ENCODE measurements around the gene CHERP. TPM values are rescaled to one million over a fixed set of nuclear protein-coding genes. Genes with fewer than 3 reads are reported as not detected.
"Not testable (repeated sequence)": the region's sequence is repeated elsewhere in the genome, so short reads cannot be mapped to it uniquely, and the experiment has no call there.

Gene CHERP
- total RNA-seq, 1 donor from 2014 or later: 32.6 TPM

DNA sequence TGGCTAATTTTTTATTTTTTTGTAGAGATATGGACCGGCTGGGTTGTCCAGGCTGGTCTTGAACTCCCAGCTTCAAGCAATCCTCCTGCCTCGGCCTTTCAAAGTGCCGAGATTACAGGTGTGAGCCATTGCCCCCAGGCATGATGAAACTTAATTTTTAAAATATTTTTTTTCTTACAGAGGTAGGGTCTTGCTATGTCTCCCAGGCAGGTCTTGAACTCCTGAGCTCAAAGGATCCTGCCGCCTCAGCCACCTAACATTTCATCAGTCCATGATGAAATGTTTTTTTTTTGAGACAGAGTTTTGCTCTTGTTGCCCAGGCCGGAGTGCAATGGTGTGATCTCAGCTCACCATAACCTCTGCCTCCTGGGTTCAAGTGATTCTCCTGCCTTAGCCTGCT lies 33.7 kb downstream of the CHERP start:
- Mint-ChIP-seq H3K27ac (ENCODE audit: unreplicated experiment) (no peak overlapping the region), H3K27me3 (ENCODE audit: low read depth) (no peaks in the 10 kb centered on the region)

DNA sequence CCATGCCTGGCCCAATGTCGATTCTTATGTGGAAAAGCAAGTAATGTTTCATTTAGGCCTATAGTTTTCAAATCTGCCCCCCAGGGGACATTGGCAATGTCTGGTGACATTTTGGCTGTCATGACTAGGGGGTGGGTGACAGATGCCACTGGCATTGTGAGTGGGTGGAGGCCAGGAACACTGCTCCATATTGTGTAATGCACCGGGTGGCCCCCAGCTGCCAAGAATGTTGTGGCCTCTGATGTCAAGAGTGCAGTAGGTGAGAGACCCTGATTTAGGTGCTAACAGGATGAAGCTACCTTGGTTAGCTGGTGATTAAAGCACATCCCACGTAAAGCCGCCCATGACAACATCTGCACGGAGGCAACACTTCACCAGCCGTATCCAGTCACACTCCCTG lies 35.3 kb downstream of the CHERP start:
- Mint-ChIP-seq H3K27me3 (ENCODE audit: low read depth) (no peaks in the 10 kb centered on the region), H3K4me1 (ENCODE audit: low read depth) (peaks cover 7% of the 10 kb centered on the region), H3K27ac (ENCODE audit: unreplicated experiment) (no peak overlapping the region), H3K9me3 (ENCODE audit: low read depth) (no peaks in the 10 kb centered on the region), H3K4me3 (ENCODE audit: unreplicated experiment) (no peak overlapping the region), H3K36me3 (ENCODE audit: low read depth) (peaks cover 10% of the 10 kb centered on the region)
- DNase-seq (ENCODE audit: low spot score): no peak
- TF ChIP-seq, protein P1, sequence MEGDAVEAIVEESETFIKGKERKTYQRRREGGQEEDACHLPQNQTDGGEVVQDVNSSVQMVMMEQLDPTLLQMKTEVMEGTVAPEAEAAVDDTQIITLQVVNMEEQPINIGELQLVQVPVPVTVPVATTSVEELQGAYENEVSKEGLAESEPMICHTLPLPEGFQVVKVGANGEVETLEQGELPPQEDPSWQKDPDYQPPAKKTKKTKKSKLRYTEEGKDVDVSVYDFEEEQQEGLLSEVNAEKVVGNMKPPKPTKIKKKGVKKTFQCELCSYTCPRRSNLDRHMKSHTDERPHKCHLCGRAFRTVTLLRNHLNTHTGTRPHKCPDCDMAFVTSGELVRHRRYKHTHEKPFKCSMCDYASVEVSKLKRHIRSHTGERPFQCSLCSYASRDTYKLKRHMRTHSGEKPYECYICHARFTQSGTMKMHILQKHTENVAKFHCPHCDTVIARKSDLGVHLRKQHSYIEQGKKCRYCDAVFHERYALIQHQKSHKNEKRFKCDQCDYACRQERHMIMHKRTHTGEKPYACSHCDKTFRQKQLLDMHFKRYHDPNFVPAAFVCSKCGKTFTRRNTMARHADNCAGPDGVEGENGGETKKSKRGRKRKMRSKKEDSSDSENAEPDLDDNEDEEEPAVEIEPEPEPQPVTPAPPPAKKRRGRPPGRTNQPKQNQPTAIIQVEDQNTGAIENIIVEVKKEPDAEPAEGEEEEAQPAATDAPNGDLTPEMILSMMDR (IDR thresholded peaks at IDR 0.05): no peak

More for the DNA sequence above, 33.7 kb downstream of the CHERP start:
- no peak for DNase-seq (ENCODE audit: low spot score)
- H3K36me3 Mint-ChIP-seq (ENCODE audit: low read depth): peaks cover 8% of the 10 kb centered on the region
- H3K4me1 Mint-ChIP-seq (ENCODE audit: low read depth): peaks cover 7% of the 10 kb centered on the region
- H3K4me3 Mint-ChIP-seq (ENCODE audit: unreplicated experiment): no peak overlapping the region
- H3K9me3 Mint-ChIP-seq (ENCODE audit: low read depth): no peaks in the 10 kb centered on the region
- TF ChIP-seq, protein P1 (IDR thresholded peaks at IDR 0.05): no peak

DNA sequence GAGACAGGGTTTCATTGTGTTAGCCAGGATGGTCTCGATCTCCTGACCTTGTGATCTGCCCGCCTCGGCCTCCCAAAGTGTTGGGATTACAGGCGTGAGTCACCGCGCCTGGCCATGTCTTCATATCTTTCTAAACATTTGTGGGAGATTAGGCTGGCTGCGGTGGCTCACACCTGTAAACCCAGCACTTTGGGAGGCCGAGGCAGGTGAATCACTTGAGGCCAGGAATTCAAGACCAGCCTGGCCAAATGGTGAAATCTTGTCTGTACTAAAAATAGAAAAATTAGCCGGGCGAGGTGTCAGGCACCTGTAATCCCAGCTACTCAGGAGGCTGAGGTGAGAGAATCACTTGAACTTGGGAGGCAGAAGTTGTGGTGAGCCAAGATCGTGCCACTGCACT lies 36.1 kb downstream of the CHERP start:
- H3K27ac Mint-ChIP-seq (ENCODE audit: unreplicated experiment); H3K4me1 Mint-ChIP-seq (ENCODE audit: low read depth); H3K4me3 Mint-ChIP-seq (ENCODE audit: unreplicated experiment); H3K27me3 Mint-ChIP-seq (ENCODE audit: low read depth); H3K9me3 Mint-ChIP-seq (ENCODE audit: low read depth); DNase-seq (ENCODE audit: low spot score): not testable (repeated sequence)
- peaks cover 12% of the 10 kb centered on the region for H3K36me3 Mint-ChIP-seq (ENCODE audit: low read depth)

DNA sequence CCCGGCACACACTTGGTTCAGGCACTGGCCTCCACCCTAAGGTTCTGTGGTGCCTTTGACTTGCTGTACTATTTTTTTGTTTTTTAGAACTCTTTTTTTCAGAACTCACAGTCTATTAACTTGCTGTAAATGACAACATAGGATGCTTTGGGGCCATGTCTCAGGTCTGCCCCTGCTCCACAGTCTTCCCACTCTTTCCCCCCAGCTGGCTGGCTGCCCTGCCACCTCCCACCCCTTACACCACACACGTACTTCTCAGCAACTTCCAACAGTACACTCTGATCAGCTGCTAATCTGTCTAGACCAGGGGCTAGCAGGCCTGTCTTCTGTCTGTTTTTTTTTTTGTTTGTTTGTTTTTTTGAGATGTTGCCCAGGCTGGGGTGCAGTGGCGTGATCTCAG lies 38.0 kb downstream of the CHERP start:
- Mint-ChIP-seq H3K27ac (ENCODE audit: unreplicated experiment) (no peak overlapping the region), H3K4me3 (ENCODE audit: unreplicated experiment) (no peak overlapping the region)
- TF ChIP-seq, protein P1 (IDR thresholded peaks at IDR 0.05): no peak

GRCh38 chr19:16497837-16498236 lies 44.4 kb downstream of the CHERP start:
- Mint-ChIP-seq H3K4me1 (ENCODE audit: low read depth) (peaks cover 22% of the 10 kb centered on the region), H3K27ac (ENCODE audit: unreplicated experiment) (no peak overlapping the region)

More for the DNA sequence above, 38.0 kb downstream of the CHERP start:
- Mint-ChIP-seq H3K36me3 (ENCODE audit: low read depth) (peaks cover 12% of the 10 kb centered on the region), H3K9me3 (ENCODE audit: low read depth) (no peaks in the 10 kb centered on the region), H3K27me3 (ENCODE audit: low read depth) (no peaks in the 10 kb centered on the region), H3K4me1 (ENCODE audit: low read depth) (peaks cover 1% of the 10 kb centered on the region)
- DNase-seq (ENCODE audit: low spot score): no peak

GRCh38 chr19:16497042-16497441 lies 45.2 kb downstream of the CHERP start:
- Mint-ChIP-seq H3K27ac (ENCODE audit: unreplicated experiment) (peak overlapping the region; percentile 27), H3K27me3 (ENCODE audit: low read depth) (no peaks in the 10 kb centered on the region)
- DNase-seq (ENCODE audit: low spot score): no peak

More at GRCh38 chr19:16497837-16498236, 44.4 kb downstream of the CHERP start:
- no peak for DNase-seq (ENCODE audit: low spot score)
- Mint-ChIP-seq H3K9me3 (ENCODE audit: low read depth) (no peaks in the 10 kb centered on the region), H3K4me3 (ENCODE audit: unreplicated experiment) (no peak overlapping the region), H3K36me3 (ENCODE audit: low read depth) (peaks cover 4% of the 10 kb centered on the region), H3K27me3 (ENCODE audit: low read depth) (no peaks in the 10 kb centered on the region)
- TF ChIP-seq, protein P1 (IDR thresholded peaks at IDR 0.05): no peak

More at GRCh38 chr19:16497042-16497441, 45.2 kb downstream of the CHERP start:
- H3K4me3 Mint-ChIP-seq (ENCODE audit: unreplicated experiment): peak overlapping the region; percentile 96
- no peaks in the 10 kb centered on the region for H3K9me3 Mint-ChIP-seq (ENCODE audit: low read depth)
- H3K4me1 Mint-ChIP-seq (ENCODE audit: low read depth): peaks cover 22% of the 10 kb centered on the region
- H3K36me3 Mint-ChIP-seq (ENCODE audit: low read depth): peaks cover 4% of the 10 kb centered on the region
- TF ChIP-seq, protein P1 (IDR thresholded peaks at IDR 0.05): no peak
